ENCODE measurements around the gene NAALAD2. TPM values are rescaled to one million over a fixed set of nuclear protein-coding genes. Genes with fewer than 3 reads are reported as not detected.
"Not testable (repeated sequence)": the region's sequence is repeated elsewhere in the genome, so short reads cannot be mapped to it uniquely, and the experiment has no call there.

NAALAD2 gene
- not detected for polyA plus RNA-seq

DNA sequence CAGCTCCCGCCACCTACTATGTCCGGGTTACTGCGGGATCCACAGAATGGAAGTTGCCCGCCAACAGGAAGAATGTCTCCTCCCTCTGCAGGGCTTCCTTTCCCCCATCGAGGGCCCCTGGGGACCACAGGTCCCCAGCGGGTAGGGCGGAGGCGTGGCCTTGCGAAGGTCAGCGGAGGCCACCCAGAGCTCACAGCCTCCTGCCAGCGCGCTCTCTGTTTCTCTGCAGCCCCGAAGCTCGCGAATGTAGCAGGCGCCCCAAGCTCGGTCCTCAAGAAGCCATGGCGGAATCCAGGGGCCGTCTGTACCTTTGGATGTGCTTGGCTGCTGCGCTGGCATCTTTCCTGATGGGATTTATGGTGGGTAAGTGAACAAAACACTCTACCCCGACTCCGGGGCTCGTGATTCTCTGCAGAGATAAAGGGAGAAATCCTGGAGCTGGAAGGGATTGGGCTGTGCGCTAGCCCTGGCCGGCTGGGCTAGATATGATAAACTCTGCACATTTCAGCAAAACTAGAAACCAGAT lies at the start of gene NAALAD2:
TSS of gene NAALAD2 (plus strand) at position 186 of the 526 bp plus-strand sequence. CDS start at position 282, 96 bp downstream.
- Mint-ChIP-seq H3K27me3 (peaks cover 31% of the 10 kb centered on the region), H3K4me1 (peaks cover 4 to 10% (median 9%) of the 10 kb centered on the region in 3 donors), H3K9me3 (peaks cover 2 to 7% (median 5%) of the 10 kb centered on the region in 3 donors), H3K36me3 (no peaks in the 10 kb centered on the region), H3K4me3 (peak within 1 kb of the TSS in 2 of 4 donors; percentile 59 to 65), H3K27ac (no peak within 1 kb of the TSS)

DNA sequence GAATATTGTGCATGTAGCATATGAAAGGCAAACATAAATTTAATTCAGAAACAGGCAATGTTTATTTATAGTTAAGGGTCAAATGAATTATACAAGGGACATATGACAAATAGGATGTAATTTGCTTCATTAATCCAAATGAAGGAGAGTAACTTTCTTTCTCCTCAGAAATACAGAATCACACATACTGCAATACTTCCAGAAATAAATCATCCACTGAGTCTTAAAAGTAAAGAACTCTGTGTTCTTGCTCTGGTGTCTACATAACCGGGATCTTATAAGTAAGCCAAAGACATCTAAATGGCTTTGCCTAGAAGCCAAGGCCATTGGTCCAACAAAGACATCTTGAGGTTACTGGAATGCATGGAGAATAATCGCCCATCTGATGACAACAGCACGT lies 48.8 kb upstream of the NAALAD2 start, which contains the start of gene UBTFL1:
TSS of gene UBTFL1 (plus strand) at position 301 of the 400 bp plus-strand sequence. CDS start at position 301, 0 bp downstream.
- H3K27ac Mint-ChIP-seq, H3K4me3 Mint-ChIP-seq, H3K36me3 Mint-ChIP-seq, H3K4me1 Mint-ChIP-seq, H3K9me3 Mint-ChIP-seq, H3K27me3 Mint-ChIP-seq: not testable (repeated sequence)

DNA sequence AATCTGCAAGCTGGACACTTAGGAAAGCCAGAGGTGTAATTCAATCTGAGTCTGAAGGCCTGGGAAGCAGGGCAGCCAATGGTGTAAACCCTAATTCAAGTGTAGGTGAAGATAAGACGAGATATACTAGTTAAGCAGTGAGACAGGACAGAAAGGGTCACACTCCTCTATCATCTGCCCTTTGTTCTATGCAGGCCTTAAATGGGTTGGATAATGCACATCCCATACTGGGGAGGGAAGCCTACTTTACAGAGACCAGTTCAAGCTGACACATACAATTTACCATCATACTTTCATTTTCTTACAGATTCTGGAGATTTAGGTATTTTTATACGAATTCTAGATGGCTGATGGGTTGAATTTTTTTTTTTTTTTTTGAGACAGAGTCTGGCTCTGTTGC lies 45.7 kb upstream of the NAALAD2 start:
- not testable (repeated sequence) for H3K27ac Mint-ChIP-seq, H3K27me3 Mint-ChIP-seq, H3K36me3 Mint-ChIP-seq, H3K9me3 Mint-ChIP-seq, H3K4me1 Mint-ChIP-seq, H3K4me3 Mint-ChIP-seq

DNA sequence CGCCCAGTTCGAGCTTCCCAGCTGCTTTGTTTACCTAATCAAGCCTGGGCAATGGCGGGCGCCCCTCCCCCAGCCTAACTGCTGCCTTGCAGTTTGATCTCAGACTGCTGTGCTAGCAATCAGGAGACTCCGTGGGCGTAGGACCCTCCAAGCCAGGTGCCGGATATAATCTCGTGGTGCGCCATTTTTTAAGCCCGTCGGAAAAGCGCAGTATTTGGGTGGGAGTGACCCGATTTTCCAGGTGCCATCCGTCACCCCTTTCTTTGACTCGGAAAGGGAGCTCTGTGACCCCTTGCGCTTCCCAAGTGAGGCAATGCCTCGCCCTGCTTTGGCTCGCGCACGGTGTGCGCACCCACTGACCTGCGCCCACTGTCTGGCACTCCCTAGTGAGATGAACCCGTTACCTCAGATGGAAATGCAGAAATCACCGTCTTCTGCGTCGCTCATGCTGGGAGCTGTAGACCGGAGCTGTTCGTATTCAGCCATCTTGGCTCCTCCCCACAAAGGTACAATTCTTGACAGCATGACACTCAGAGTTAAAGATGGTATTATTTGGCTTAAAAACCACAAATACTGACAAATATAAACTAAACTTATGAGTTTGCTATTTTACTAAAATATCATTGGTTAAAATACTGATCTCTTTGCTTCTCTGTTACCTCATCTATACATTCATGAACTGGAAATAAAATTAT lies 39.1 kb upstream of the NAALAD2 start:
- H3K4me1 Mint-ChIP-seq, H3K36me3 Mint-ChIP-seq, H3K27ac Mint-ChIP-seq, H3K4me3 Mint-ChIP-seq, H3K9me3 Mint-ChIP-seq, H3K27me3 Mint-ChIP-seq: not testable (repeated sequence)

DNA sequence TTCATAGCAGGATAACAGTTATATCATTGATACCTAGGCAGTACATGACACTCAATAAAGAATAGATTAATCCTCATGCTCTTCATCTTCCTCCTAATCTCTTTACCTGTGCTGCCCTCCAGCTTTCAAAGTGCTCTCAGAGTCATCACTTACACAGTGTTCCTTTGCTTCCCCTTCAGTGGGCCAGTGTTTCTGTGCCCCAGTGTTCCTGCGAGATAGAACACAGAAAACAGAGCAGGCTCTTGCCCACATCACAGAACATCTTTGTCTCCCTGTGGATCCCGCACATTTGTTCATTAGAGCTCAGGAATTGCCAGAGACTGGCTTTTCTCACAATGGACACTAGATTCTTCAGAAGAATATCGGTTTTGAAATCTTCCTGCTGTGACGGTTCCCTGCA lies 36.2 kb upstream of the NAALAD2 start:
- H3K27ac Mint-ChIP-seq, H3K27me3 Mint-ChIP-seq, H3K4me3 Mint-ChIP-seq, H3K36me3 Mint-ChIP-seq, H3K9me3 Mint-ChIP-seq, H3K4me1 Mint-ChIP-seq: not testable (repeated sequence)

DNA sequence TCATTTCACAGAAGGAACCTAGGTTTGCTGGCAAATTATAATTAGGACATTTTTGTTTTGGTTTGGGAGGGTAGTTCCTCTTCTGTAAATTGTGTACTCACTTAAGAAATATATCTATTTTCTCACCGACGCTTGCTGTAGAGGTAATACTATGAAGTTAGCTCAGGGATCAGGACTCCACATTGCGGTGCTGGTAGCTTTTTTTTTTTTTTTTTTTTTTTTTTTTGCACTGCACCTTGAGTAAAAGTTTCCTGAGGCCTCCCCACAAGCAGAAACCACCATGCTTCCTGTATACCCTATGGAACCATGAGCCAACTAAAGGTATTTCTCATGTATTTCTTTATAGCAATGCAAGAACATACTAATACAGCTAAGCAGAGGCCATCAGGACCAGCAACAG lies 34.0 kb upstream of the NAALAD2 start:
- H3K36me3 Mint-ChIP-seq = no peaks in the 10 kb centered on the region
- no peaks in the 10 kb centered on the region for H3K4me1 Mint-ChIP-seq
- no peak overlapping the region for H3K27ac Mint-ChIP-seq
- peaks cover 0 to under 1% (median 0%) of the 10 kb centered on the region in 3 donors for H3K9me3 Mint-ChIP-seq
- no peaks in the 10 kb centered on the region for H3K27me3 Mint-ChIP-seq
- no peak overlapping the region for H3K4me3 Mint-ChIP-seq

DNA sequence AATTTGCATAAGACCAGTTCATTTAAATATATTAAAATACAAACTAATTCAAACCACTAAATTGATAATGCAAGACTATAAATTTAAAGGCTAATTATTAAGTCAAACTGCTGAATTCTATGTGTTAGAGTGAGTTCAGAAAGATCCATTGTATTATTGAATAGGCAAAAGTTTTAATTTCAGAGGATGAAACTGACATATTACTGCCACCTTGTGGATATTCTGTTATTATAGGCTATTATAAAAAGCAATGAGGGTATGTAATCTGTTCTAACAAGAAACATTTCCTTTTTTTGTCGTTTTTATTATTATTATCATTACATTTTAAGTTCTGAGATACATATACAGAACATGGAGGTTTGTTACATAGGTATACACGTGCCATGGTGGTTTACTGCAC lies 20.9 kb upstream of the NAALAD2 start:
- H3K4me1 Mint-ChIP-seq = no peaks in the 10 kb centered on the region
- no peaks in the 10 kb centered on the region for H3K9me3 Mint-ChIP-seq
- no peak overlapping the region for H3K27ac Mint-ChIP-seq
- H3K4me3 Mint-ChIP-seq = no peak overlapping the region
- peaks cover 2% of the 10 kb centered on the region for H3K27me3 Mint-ChIP-seq
- H3K36me3 Mint-ChIP-seq = peaks cover 2% of the 10 kb centered on the region

DNA sequence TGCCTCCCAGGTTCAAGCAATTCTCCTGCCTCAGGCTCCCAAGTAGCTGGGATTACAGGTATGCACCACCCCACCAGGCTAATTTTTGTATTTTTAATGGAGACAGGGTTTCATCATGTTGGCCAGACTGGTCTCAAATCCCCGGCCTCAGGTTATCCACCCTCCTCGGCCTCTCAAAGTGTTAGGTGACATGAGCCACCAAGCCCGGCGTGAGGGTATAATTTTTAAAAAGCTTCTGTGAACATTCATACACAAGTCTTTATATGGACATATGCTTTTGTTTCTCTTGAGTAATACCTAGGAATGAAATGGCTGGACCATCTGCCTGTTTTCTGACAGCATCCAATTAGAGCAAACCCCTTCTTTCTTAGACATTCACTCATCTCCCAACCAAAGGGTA lies 14.3 kb upstream of the NAALAD2 start:
- no peaks in the 10 kb centered on the region for H3K9me3 Mint-ChIP-seq
- H3K4me1 Mint-ChIP-seq = no peaks in the 10 kb centered on the region
- H3K27me3 Mint-ChIP-seq = no peaks in the 10 kb centered on the region
- no peak overlapping the region for H3K4me3 Mint-ChIP-seq
- no peak overlapping the region for H3K27ac Mint-ChIP-seq
- H3K36me3 Mint-ChIP-seq = no peaks in the 10 kb centered on the region

DNA sequence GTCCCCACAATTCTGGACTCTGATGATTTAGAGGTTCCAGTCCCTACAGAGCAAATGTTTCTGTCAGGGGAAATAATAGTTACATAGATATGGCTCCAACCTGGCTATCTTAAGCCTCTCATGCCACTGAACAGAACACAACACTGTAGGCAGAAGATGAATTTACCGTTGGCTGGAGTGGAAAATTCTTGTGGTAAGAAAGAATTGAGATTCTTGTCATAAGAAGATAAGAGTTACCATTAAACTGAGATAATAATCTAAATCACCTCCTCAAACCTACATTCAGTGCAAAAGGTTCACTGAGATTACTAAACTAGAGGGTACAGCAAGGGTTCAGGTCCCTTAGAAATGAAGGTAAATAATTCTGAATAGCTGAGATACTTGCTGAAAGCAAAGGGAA lies 10.1 kb upstream of the NAALAD2 start:
- no peaks in the 10 kb centered on the region for H3K4me1 Mint-ChIP-seq
- no peak overlapping the region for H3K4me3 Mint-ChIP-seq
- H3K9me3 Mint-ChIP-seq = peaks cover 0 to 4% (median 0%) of the 10 kb centered on the region in 3 donors
- no peak overlapping the region for H3K27ac Mint-ChIP-seq
- no peaks in the 10 kb centered on the region for H3K27me3 Mint-ChIP-seq
- H3K36me3 Mint-ChIP-seq = no peaks in the 10 kb centered on the region

DNA sequence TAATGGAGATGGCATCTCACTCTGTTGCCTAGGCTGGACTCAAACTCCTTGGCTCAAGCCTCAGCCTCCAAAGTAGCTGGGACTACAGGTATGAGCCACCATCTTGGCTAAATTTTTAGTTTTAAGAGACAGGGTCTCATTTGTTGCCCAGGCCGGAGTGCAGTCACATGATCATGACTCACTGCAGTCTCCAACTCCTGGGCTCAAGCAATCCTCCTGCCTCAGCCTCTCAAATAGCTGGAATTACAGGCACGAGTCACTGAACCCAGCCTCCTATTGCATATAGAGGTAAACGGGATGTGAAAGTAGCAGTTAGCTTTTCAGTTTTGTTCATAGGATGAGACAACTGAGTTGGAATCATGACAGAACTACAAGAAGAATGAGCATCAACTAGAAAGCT lies 9.5 kb upstream of the NAALAD2 start:
- Mint-ChIP-seq H3K9me3 (peaks cover 0 to 4% (median 0%) of the 10 kb centered on the region in 3 donors), H3K27ac (no peak overlapping the region), H3K4me3 (no peak overlapping the region), H3K27me3 (no peaks in the 10 kb centered on the region), H3K4me1 (no peaks in the 10 kb centered on the region), H3K36me3 (no peaks in the 10 kb centered on the region)

DNA sequence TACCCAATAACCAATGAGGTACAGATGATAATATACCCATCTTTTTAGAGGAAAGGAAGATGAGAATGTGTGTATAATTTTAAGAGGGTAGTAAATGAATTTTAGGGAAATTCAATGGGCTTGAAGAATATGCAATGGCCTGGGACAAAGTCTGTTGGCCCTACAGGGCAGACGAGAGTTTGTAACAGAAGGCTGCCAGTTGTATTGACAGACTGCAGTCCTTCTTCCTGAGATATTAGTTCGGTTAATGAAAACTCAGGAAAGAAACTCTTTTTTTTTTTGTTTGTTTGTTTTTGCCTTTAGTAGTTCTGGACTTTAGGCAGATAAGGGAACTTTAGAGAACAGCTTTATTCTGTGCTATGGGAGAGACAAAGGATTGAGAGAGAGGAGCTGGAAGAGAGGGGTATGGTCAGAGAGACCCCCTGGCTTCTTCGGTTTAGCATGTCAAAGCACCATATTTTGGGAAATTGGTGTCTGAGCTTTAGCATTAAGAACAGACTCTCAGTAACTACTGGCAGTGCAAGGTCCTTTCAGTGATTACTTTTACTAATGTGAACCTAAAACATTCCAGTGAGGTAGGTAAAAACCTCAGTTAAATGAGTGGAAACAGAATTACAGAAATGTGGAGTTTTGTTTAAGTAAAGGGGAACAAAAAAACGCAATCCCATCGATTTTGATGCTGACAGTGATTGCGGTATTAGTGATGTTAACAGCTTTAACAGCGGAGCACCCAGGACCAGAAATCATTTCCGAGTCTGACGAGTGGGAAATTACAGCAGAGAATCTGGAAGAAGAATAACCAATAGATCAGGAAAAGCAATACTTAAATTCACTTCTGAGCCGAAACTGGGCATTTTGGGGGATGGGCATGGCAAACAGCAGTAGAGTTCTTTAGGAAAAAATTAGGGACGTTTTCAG lies 644 bp upstream of the NAALAD2 start:
- H3K4me3 Mint-ChIP-seq = peak overlapping the region in 2 of 4 donors; percentile 59 to 63
- peaks cover 4 to 10% (median 9%) of the 10 kb centered on the region in 3 donors for H3K4me1 Mint-ChIP-seq
- H3K27ac Mint-ChIP-seq = no peak overlapping the region
- H3K36me3 Mint-ChIP-seq = no peaks in the 10 kb centered on the region
- H3K27me3 Mint-ChIP-seq = peaks cover 31% of the 10 kb centered on the region
- peaks cover 2 to 7% (median 5%) of the 10 kb centered on the region in 3 donors for H3K9me3 Mint-ChIP-seq

DNA sequence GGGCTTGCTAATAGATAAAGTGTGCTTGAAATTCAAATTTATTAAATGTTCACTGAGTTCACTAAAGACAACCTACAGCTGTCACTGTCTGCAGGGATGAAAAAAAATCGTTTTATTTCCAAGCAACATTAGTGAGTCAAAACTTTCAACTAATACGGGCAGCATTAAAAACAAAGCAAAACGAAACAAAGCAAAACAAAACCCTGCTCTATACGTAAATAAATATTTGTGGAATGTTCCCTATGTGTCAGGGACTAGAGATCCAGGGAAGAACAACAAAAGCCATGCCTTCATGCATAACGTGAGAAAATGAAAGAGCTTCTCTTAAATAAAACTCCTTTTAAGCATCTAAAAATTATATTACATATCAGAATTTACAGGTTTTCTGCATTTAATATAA lies 553 bp downstream of the NAALAD2 start:
- H3K4me1 Mint-ChIP-seq = peaks cover 4 to 10% (median 9%) of the 10 kb centered on the region in 3 donors
- H3K36me3 Mint-ChIP-seq = no peaks in the 10 kb centered on the region
- peaks cover 2 to 7% (median 5%) of the 10 kb centered on the region in 3 donors for H3K9me3 Mint-ChIP-seq
- peak overlapping the region in 2 of 4 donors; percentile 34 to 65 for H3K4me3 Mint-ChIP-seq
- H3K27me3 Mint-ChIP-seq = peaks cover 31% of the 10 kb centered on the region
- H3K27ac Mint-ChIP-seq = no peak overlapping the region

DNA sequence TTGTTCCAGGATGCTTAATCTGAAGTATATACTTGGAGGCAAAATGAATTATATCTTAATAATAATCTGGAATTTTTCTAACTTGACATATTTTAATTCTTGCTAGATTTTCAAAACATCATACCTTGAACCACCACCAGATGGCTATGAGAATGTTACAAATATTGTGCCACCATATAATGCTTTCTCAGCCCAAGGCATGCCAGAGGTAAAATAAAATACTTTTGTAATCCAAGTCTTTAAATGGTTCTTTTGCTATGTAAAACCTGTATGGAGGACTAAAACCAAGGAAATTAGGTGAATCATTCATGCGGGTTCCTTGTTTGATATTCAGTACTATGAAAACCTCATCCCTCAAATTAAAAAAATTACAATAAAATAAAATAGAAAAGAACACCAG lies 14.4 kb downstream of the NAALAD2 start:
- no peaks in the 10 kb centered on the region for H3K9me3 Mint-ChIP-seq
- no peaks in the 10 kb centered on the region for H3K4me1 Mint-ChIP-seq
- no peaks in the 10 kb centered on the region for H3K36me3 Mint-ChIP-seq
- H3K27me3 Mint-ChIP-seq = no peaks in the 10 kb centered on the region
- no peak overlapping the region for H3K4me3 Mint-ChIP-seq
- no peak overlapping the region for H3K27ac Mint-ChIP-seq

DNA sequence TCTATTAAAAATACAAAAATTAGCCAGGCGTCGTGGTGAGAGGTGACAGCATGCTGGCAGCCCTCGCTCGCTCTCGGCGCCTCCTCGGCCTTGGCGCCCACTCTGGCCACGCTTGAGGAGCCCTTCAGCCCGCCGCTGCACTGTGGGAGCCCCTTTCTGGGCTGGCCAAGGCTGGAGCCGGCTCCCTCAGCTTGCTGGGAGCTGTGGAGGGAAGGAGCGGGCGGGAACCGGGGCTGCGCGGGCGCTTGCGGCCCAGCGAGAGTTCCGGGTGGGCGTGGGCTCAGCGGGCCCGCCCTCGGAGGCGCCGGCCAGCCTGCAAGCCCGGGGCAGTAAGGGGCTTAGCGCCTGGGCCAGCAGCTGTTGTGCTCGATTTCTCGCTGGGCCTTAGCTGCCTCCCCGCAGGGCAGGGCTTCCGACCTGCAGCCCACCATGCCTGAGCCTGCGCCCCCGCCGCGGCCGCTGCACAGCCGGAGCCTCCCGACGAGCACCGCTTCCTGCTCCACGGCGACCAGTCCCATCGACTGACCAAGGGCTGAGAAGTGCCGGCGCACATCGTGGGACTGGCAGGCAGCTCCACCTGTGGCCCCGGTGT lies 32.6 kb downstream of the NAALAD2 start:
- H3K36me3 Mint-ChIP-seq, H3K27ac Mint-ChIP-seq, H3K27me3 Mint-ChIP-seq, H3K4me3 Mint-ChIP-seq, H3K9me3 Mint-ChIP-seq, H3K4me1 Mint-ChIP-seq: not testable (repeated sequence)

DNA sequence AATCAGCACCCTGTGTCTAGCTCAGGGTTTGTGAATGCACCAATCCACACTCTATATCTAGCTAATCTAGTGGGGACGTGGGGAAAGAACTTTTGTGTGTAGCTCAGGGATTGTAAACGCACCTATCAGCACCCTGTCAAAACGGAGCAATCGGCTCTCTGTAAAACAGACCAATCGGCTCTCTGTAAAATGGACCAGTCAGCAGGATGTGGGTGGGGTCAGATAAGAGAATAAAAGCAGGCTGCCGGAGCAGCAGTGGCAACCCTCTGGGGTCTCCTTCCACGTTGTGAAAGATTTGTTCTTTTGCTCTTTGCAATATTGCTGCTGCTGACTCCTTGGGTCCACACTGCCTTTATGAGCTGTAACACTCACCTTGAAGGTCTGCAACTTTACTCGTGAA lies 33.2 kb downstream of the NAALAD2 start:
- not testable (repeated sequence) for H3K4me1 Mint-ChIP-seq

More for the DNA sequence above, 33.2 kb downstream of the NAALAD2 start:
- H3K9me3 Mint-ChIP-seq, H3K4me3 Mint-ChIP-seq, H3K36me3 Mint-ChIP-seq, H3K27me3 Mint-ChIP-seq, H3K27ac Mint-ChIP-seq: not testable (repeated sequence)

Data from IgD-negative memory B cell (primary cell).